ENCODE measurements around the gene ESR2.

The ESR2 gene

DNA sequence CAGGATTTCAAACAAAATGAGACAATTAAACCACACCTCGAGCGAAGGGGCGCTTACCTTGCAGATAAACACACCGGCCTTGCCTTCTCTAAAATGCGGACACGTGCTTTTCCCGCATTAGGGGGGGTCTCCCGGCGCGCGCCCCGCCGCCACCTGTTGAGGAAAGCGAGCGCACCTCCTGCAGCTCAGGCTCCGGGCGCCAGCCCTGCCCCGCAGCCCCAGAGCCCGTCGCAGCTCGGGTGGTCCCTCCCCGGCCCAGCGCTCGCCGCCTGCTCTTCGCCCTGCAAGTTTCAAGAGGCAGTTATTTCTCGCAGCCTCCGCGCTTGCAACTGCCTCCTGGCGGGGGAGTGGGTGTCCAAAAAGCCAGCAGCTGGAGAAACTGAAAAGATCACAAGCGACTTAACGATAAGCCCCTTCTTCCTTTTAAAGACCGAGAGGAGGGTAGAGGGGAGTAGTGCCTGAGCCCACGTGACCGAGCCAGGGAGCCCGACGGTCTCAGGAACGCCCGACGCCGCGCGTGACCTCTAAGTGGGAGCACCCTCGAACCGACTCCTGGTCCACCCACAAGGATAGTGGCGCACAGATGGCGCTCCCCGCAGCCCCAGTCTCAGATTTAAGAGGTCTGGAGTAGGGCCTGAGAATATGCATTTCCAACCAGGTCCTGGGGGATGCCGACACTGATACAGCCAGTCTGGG lies at the start of gene ESR2:
Gene ESR2, minus strand, starts transcription at position 396 of the 696 bp plus-strand sequence. CDS start 11,386 bp downstream, outside the sequence.
- TF ChIP-seq, protein P1, sequence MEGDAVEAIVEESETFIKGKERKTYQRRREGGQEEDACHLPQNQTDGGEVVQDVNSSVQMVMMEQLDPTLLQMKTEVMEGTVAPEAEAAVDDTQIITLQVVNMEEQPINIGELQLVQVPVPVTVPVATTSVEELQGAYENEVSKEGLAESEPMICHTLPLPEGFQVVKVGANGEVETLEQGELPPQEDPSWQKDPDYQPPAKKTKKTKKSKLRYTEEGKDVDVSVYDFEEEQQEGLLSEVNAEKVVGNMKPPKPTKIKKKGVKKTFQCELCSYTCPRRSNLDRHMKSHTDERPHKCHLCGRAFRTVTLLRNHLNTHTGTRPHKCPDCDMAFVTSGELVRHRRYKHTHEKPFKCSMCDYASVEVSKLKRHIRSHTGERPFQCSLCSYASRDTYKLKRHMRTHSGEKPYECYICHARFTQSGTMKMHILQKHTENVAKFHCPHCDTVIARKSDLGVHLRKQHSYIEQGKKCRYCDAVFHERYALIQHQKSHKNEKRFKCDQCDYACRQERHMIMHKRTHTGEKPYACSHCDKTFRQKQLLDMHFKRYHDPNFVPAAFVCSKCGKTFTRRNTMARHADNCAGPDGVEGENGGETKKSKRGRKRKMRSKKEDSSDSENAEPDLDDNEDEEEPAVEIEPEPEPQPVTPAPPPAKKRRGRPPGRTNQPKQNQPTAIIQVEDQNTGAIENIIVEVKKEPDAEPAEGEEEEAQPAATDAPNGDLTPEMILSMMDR (IDR thresholded peaks at IDR 0.05; ENCODE audit: extremely low read depth, insufficient read depth, missing control alignments), result peak; percentile 15
- in situ Hi-C loops (cut with MboI; ENCODE audit: low pct_unique_long_range_greater_than_20kb, low sequenced_read_pairs, unreplicated experiment), result no loop called here
- DNase-seq (ENCODE audit: low spot score), result peak; percentile 71

DNA sequence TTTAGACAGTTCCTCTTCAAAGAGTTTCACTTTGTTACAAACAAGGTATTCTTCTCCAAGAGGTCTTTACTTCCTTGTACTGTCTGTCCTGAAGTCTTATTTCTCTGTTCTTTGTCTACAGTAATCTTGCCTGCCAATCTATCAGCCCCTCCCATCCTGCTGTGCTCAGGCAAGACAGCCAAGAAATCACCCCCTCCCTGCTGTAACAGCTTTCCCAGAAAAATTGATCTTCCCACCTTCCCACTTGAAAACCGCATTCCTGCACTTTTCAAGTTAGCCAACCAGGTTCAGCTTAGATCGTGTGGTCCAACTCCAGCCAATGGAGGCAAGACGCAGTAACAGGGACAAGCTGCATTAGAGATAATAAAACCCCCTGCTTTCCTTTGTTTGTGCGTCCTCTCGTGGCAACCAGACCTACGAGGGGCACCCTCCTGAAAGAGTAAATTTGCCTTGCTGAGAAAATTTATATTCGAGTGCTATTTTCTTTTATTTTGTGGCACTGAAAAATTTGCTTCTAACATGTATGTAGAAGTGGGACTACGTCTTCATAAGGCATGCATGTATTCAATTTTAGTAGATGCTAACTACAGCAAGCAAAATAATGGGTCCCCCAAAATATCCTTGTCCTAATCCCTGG lies 46.5 kb upstream of the ESR2 start:
- no peak for DNase-seq (ENCODE audit: low spot score)
- TF ChIP-seq, protein P1 (IDR thresholded peaks at IDR 0.05; ENCODE audit: extremely low read depth, insufficient read depth, missing control alignments), result no peak
- in situ Hi-C loops (cut with MboI; ENCODE audit: low pct_unique_long_range_greater_than_20kb, low sequenced_read_pairs, unreplicated experiment), result loop anchor here (10.0 kb wide), 2 partner anchors 154 to 294 kb away; no protein-coding TSS in a partner anchor

DNA sequence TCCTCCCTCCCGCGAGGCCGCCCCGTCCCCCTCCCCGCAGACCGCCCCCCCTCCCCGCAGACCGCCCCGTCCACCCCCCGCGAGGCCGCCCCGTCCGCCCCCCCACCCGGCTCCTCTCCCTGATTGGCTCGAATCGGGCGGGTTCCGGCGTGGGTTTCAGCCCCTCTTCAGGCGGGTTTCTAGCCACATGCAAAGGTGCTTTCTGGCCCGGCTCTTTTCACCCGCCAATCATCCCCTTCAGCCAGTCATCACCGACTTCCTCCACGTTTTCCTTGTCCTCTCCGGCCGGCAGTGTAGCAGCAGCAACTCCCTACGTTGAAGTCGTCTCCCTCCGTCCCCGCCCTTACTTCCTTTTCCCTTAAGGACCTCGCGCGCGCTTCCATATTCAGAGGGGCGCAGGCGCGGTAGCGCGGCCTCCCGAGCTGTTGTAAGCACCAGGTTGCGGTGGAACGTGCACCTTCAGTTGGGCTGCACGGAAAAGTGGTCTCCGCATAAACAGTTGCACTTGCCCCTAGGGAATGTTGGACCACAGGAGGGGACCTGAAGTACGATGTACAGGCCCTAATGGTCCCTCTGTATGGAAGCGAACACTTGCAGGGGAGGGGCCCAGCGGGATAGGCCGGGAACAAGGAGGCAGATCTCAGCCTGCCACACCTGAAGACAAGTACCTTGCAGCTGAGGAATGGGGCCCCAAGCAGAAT lies 44.6 kb upstream of the ESR2 start:
- in situ Hi-C loops (cut with MboI; ENCODE audit: low pct_unique_long_range_greater_than_20kb, low sequenced_read_pairs, unreplicated experiment), result no loop called here
- TF ChIP-seq, protein P1 (IDR thresholded peaks at IDR 0.05; ENCODE audit: extremely low read depth, insufficient read depth, missing control alignments), result no peak
- DNase-seq (ENCODE audit: low spot score), result peak; percentile 98

DNA sequence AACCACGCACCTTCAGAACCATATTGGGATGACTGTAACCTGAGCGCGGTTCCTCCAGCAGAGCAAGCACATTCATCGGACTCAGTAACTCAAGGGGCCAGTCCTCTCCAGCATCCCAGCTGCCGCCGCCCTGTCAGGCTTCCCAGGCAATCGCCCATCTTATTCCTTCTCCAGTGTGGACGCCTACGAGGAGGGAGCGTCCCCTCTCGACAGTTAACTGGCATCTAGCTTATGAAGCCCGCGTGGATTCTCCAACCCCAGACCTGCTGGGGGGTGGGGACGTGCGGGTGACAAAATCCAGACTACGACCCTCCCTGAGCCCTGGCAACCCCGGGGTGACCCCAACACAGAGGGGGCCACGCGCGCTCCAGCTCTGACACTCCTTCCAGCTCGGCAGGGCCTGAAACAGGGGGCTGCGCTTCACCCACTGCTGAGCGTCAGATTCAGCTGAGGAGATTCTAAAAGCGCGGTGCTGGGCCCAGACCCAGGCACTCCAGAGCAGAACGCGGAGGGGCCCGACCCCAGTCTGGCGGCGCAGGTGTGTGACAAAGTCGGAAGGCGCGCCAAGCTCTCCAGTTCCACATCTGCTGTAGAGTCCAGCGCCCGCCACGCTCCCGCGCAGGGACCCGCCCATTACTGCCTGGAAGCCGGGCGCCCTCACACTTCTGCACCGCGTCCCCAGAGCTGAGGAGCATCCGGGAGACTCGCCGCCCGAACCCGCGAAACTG lies 43.9 kb upstream of the ESR2 start:
- TF ChIP-seq, protein P1 (IDR thresholded peaks at IDR 0.05; ENCODE audit: extremely low read depth, insufficient read depth, missing control alignments), result no peak
- in situ Hi-C loops (cut with MboI; ENCODE audit: low pct_unique_long_range_greater_than_20kb, low sequenced_read_pairs, unreplicated experiment), result no loop called here

DNA sequence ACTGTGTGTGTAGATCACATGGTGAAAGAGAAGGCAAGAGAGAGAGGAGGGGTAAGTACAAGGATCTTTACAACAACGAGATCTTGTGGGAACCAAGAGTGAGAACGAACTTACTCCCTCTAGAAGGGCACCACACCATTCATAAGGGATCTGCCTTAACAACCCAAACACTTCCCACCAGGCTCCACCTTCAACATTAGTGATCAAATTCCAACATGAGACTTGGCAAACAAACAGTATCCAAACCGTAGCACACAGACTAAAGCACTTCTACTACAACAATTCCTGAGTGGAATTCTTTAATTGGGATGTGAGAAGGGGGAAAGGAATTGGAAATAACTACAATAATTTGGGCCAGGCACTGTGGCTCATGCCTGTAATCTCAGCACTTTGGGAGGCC lies 35.0 kb upstream of the ESR2 start:
- TF ChIP-seq, protein P1 (IDR thresholded peaks at IDR 0.05; ENCODE audit: extremely low read depth, insufficient read depth, missing control alignments), result no peak
- in situ Hi-C loops (cut with MboI; ENCODE audit: low pct_unique_long_range_greater_than_20kb, low sequenced_read_pairs, unreplicated experiment), result no loop called here
- no peak for DNase-seq (ENCODE audit: low spot score)

More for the DNA sequence above, 43.9 kb upstream of the ESR2 start:
- DNase-seq (ENCODE audit: low spot score), result peak; percentile 28

DNA sequence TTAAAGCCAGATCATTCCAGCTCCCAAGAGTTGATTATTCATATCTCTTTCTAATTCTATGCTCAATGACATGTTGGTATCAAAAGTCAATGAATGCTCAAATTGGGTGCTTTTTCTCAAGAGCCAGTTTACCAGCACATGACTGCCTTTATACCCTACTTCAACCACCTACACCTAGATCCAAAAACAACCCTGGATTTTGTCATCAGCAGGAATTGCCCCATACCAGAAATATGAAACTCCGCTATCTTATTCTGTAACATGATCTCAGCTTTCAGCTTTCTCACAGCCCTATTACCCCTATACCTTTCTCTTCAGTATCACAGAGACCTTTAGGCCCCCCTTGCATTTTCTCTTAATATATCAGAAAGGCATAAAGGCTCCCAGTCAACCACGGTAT lies 32.3 kb upstream of the ESR2 start:
- in situ Hi-C loops (cut with MboI; ENCODE audit: low pct_unique_long_range_greater_than_20kb, low sequenced_read_pairs, unreplicated experiment), result no loop called here
- no peak for DNase-seq (ENCODE audit: low spot score)
- TF ChIP-seq, protein P1 (IDR thresholded peaks at IDR 0.05; ENCODE audit: extremely low read depth, insufficient read depth, missing control alignments), result no peak
